Astrocyte of the spinal cord (primary cell): ENCODE results near the gene ZDHHC7.
A peak's percentile ranks its signal among the peaks of the same experiment; 100 is the strongest.

ENCODE experiments used
- DNase-seq: peaks from one replicate; pipeline ENCODE4 v3.0.0; 2011; ENCODE audit warnings: low read depth, low spot score
- H3K4me3 ChIP-seq: 2 replicates; pipeline ENCODE4 v1.5.1; 2011; ENCODE audit warnings: low read depth, mild to moderate bottlenecking, low read length, moderate library complexity
- CTCF ChIP-seq: IDR thresholded peaks from 2 replicates; pipeline ENCODE4 v1.5.1; 2012; ENCODE audit warnings: low read depth, mild to moderate bottlenecking, low read length, inconsistent platforms
- in situ Hi-C: cut with HindIII; loops from 2 replicates; pipeline ENCODE4 v1.10.0; 2017; ENCODE audit warnings: low sequenced_read_pairs

Gene ZDHHC7

GRCh38 chr16:84959045-84959576 is 52.2 kb downstream of the ZDHHC7 start:
- no peak for DNase-seq
- TF ChIP-seq CTCF, result peak; percentile 31
- in situ Hi-C loops, result no loop called here
- H3K4me3 ChIP-seq, result no peak overlapping the region

- DNase-seq, result no peak
- no peak for TF ChIP-seq CTCF
- in situ Hi-C loops, result no loop called here
- no peak overlapping the region for H3K4me3 ChIP-seq
Measured at GRCh38 chr16:84957792-84958191, 53.5 kb downstream of the ZDHHC7 start.

- no peak for TF ChIP-seq CTCF
- H3K4me3 ChIP-seq, result no peak overlapping the region
- in situ Hi-C loops, result no loop called here
- DNase-seq, result no peak
Measured at GRCh38 chr16:84957192-84957591, 54.1 kb downstream of the ZDHHC7 start.

GRCh38 chr16:84955427-84955826 is 55.9 kb downstream of the ZDHHC7 start:
- H3K4me3 ChIP-seq, result no peak overlapping the region
- no peak for TF ChIP-seq CTCF
- in situ Hi-C loops, result no loop called here
- DNase-seq, result no peak

GRCh38 chr16:84953190-84953746 is 58.1 kb downstream of the ZDHHC7 start:
- in situ Hi-C loops, result no loop called here
- no peak overlapping the region for H3K4me3 ChIP-seq
- no peak for DNase-seq
- TF ChIP-seq CTCF, result no peak

- H3K4me3 ChIP-seq, result no peak overlapping the region
- peak; percentile 81 for TF ChIP-seq CTCF
- DNase-seq, result peak; percentile 86
- in situ Hi-C loops, result no loop called here
Measured at GRCh38 chr16:84952335-84953189, 58.8 kb downstream of the ZDHHC7 start.
